ENCODE results near the gene PRKAB2. TPM values are rescaled to one million over a fixed set of nuclear protein-coding genes. Genes with fewer than 3 reads are reported as not detected.
"Not testable (repeated sequence)": the region's sequence is repeated elsewhere in the genome, so short reads cannot be mapped to it uniquely, and the experiment has no call there.

Gene PRKAB2
- total RNA-seq, 1 donor from 2014 or later: 7.4 TPM

DNA sequence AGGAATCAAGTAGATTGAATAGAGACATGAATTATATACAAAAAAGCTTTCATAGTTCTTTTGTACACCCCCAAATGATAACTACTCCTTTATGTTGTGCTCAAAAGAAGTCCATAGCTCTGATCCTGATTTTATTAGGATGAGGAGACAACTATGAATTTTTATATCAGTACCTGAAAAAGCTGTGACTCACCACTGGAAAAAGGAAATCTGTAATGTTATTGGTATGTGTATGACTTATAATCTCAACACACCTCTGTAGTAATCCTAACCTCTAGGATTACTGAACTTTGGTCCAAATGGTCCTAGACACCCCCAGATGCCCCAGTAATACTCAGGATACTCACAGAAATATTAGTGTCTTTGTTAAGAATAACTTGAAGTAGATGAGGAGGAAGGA lies 10.2 kb downstream of the PRKAB2 start:
- Mint-ChIP-seq H3K27me3 (no peaks in the 10 kb centered on the region), H3K4me1 (no peaks in the 10 kb centered on the region), H3K27ac (no peak overlapping the region), H3K36me3 (ENCODE audit: low read depth) (peaks cover 48% of the 10 kb centered on the region), H3K9me3 (no peaks in the 10 kb centered on the region), H3K4me3 (no peak overlapping the region)
- no peak for DNase-seq
- intact Hi-C loops (cut with micrococcal nuclease): no loop called here

DNA sequence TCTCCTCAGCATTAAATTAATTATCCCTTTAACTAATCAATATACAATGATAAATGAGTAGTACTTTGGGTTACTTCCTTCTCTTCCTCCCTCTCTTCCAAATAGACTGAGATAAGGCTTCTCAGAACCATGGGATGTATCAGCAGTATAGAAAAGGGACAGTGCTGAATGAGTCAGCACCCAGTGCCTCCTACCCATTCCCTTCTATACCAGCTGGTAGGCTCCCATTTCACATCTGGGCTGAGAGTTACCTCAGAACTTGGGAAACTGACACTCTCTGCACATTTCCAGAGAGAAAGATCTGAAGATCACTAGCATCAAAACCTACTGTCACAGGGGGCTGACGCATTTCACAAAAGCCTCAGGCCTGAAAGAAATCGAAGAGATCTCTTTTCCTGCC lies 15.2 kb downstream of the PRKAB2 start:
- H3K4me1 Mint-ChIP-seq; H3K27me3 Mint-ChIP-seq; DNase-seq; intact Hi-C loops (cut with micrococcal nuclease); H3K4me3 Mint-ChIP-seq; H3K27ac Mint-ChIP-seq; H3K9me3 Mint-ChIP-seq: not testable (repeated sequence)
- peaks cover 30% of the 10 kb centered on the region for H3K36me3 Mint-ChIP-seq (ENCODE audit: low read depth)

DNA sequence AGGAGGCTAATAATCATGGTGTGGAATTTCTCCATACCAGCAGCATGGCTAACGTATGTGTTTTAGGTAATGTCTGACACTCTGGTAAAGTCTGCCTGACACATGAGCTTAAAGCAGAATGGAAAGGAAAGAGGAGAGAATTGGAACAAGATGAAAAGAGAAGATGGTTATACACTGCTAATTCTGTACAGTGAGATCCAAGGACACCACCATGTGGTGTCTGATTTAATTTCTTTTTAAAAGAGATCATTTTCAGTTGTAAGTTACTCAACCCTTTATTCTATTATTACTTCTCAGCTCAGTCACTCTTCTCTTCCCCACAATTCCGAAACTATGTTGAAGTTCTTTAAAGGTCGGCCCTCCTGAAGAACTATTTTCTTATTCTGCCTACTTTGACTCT lies 15.6 kb downstream of the PRKAB2 start:
- intact Hi-C loops (cut with micrococcal nuclease): no loop called here
- Mint-ChIP-seq H3K27me3 (no peaks in the 10 kb centered on the region), H3K9me3 (no peaks in the 10 kb centered on the region), H3K4me1 (no peaks in the 10 kb centered on the region), H3K36me3 (ENCODE audit: low read depth) (peaks cover 29% of the 10 kb centered on the region), H3K4me3 (no peak overlapping the region), H3K27ac (no peak overlapping the region)
- DNase-seq: no peak

DNA sequence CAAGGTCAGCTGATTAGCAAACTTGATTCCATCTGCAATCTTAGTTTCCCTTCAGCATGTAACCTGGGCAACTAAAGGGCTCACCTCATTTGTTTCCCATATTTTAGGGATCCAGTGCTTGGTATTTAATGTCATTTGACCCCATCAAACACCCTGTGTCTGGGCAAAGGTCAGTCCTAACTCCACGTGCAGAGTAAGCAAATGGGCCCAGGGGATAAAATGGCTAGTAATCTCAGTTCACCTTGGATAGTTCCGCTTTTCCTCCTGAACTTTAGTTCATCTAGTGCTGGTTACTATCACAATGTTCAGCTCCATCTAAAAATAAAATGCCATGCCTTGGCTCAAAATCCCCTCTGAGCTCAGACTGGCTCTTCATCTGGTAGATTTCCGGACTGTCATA lies 19.5 kb downstream of the PRKAB2 start:
- Mint-ChIP-seq H3K27ac (no peak overlapping the region), H3K27me3 (peaks cover 9% of the 10 kb centered on the region), H3K36me3 (ENCODE audit: low read depth) (peaks cover 9% of the 10 kb centered on the region), H3K9me3 (no peaks in the 10 kb centered on the region), H3K4me3 (no peak overlapping the region), H3K4me1 (no peaks in the 10 kb centered on the region)
- no peak for DNase-seq
- intact Hi-C loops (cut with micrococcal nuclease): no loop called here

DNA sequence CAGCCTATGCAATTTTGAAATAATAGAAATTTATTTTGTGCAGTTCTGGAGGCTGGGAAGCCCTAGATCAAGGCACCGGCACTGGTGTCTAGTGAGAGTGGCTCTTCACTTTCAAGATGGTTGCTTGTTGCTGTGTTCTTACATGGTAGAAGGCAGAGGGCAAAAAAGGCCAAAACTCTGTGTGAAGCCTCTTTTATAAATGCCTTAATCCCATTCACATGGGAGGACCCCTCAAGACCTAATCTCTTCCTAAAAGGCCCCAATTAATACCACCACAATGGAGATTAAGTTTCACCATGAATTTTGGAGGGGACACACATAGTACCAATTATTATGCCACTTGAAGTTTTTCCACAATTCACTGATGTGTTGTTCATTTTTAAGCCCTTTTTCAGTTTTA lies 21.0 kb downstream of the PRKAB2 start:
- intact Hi-C loops (cut with micrococcal nuclease): no loop called here
- Mint-ChIP-seq H3K36me3 (ENCODE audit: low read depth) (peaks cover 2% of the 10 kb centered on the region), H3K4me3 (no peak overlapping the region), H3K4me1 (no peaks in the 10 kb centered on the region), H3K27me3 (peaks cover 9% of the 10 kb centered on the region), H3K27ac (no peak overlapping the region), H3K9me3 (no peaks in the 10 kb centered on the region)
- DNase-seq: no peak

DNA sequence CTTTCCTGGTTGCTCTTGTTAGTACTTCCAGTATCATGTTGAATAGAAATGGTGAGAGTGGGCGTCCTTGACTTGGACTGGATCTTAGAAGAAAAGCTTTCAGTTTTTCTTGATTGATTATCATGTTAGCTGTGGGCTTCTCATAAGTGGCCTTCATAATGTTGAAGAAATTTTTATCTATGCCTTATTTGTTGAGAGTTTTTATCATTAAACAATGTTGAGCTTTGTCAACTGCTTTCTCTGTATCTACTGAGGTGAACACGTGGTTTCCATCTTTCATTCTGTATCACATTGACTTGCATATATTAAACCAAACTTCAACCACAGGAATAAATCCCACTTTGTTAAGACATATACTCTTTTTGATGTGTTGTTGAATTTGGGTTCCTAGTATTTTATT lies 29.4 kb downstream of the PRKAB2 start:
- Mint-ChIP-seq H3K36me3 (ENCODE audit: low read depth) (no peaks in the 10 kb centered on the region), H3K27me3 (peaks cover 54% of the 10 kb centered on the region), H3K27ac (no peak overlapping the region), H3K4me3 (no peak overlapping the region), H3K4me1 (no peaks in the 10 kb centered on the region), H3K9me3 (no peaks in the 10 kb centered on the region)
- DNase-seq: no peak
- intact Hi-C loops (cut with micrococcal nuclease): no loop called here

DNA sequence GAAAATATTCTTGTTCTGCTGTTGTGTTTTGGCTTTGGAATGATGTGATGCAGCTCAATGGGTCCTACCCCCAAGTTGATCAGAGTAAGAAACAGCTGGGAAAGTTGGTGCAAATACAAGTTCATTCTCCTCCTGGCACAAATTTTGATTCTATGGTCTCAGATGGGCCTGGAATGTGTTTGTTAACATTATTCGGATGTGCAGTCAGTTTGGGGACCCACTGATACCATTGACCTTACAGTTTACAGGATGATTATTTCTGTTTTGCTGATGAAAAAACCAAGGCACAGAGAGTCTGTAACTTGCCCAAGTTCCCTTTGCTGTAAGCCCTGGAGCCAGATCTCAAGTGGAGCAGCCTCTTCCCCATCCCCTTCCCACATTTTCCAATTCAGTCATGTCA lies 41.5 kb downstream of the PRKAB2 start:
- H3K27me3 Mint-ChIP-seq: peaks cover 43% of the 10 kb centered on the region
- H3K27ac Mint-ChIP-seq; DNase-seq; intact Hi-C loops (cut with micrococcal nuclease); H3K4me3 Mint-ChIP-seq; H3K4me1 Mint-ChIP-seq; H3K36me3 Mint-ChIP-seq (ENCODE audit: low read depth); H3K9me3 Mint-ChIP-seq: not testable (repeated sequence)

DNA sequence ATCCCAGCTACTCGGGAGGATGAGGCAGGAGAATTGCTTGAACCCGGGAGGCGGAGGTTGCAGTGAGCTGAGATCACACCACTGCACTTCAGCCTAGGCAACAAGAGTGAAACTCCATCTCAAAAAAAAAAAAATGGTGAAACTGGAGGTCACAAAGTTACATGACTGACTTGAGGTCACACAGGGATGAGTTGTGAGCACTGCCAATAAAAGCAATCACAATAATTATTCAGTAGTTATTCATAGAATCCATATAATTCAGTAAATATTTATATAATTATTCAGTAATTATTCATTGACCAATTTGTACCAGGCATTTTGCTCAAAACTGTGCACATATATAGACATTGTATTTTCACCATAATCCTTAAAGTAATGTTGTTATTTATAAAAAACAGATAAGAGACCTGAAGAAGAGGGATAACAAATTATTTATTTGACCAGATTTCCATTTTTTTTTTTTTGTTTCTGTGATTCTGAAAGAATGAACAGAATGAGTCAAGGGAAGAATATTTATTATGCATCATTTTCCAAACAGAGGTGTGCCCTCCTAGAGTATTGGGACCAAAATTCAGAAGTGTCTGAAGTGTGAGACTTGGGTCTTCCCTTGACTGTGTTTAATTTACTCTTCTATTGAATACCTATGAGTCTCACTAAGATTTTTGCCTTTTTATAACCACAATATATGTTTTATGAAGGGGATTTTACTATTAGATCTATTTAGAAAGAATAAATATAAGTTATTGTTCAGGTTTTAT lies 43.0 kb downstream of the PRKAB2 start:
- Mint-ChIP-seq H3K4me3 (no peak overlapping the region), H3K27me3 (peaks cover 43% of the 10 kb centered on the region), H3K4me1 (no peaks in the 10 kb centered on the region), H3K27ac (no peak overlapping the region), H3K36me3 (ENCODE audit: low read depth) (no peaks in the 10 kb centered on the region), H3K9me3 (no peaks in the 10 kb centered on the region)
- no peak for DNase-seq
- intact Hi-C loops (cut with micrococcal nuclease): no loop called here

DNA sequence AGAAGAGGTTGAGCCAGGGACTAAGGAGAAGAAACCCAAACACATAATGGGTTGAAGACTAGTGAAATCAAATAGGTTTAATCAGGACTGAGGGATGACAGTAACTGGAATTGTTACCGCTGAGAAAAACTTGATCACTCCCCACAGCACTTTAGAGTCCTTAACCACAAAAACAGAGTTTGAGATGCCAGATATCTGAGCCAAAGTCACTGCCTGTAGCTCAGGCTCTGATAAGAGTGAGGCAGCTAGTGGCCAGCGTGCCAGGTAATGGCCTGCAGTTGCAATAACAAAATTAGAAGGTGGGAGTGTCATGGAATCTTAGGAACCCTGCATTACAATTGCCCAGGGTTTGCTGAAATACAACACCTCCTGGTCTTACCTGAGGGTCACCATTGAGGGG lies 48.0 kb downstream of the PRKAB2 start:
- Mint-ChIP-seq H3K36me3 (ENCODE audit: low read depth) (no peaks in the 10 kb centered on the region), H3K4me3 (no peak overlapping the region), H3K27me3 (peaks cover 26% of the 10 kb centered on the region), H3K4me1 (no peaks in the 10 kb centered on the region), H3K9me3 (no peaks in the 10 kb centered on the region), H3K27ac (no peak overlapping the region)
- intact Hi-C loops (cut with micrococcal nuclease): no loop called here
- DNase-seq: no peak

DNA sequence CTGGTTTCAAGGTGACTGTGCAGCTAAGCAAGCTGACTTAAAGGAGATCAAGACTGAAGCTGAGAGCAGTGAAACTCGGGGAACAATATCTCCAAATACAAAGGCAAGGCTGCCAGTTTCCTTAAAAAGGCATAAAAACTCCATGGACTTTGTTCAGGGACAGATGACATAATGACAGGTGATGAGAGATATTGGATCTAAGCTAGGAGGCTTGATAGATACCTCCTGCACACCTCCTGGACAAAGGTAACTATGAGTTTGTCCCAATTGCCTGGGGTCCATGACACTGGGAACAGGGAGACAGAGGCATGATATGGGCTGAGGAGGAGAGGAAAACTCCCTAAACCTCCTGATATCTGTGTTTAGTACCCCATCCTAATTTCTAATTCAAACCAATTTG lies 55.2 kb downstream of the PRKAB2 start:
- no peaks in the 10 kb centered on the region for H3K9me3 Mint-ChIP-seq
- no peaks in the 10 kb centered on the region for H3K36me3 Mint-ChIP-seq (ENCODE audit: low read depth)
- H3K27me3 Mint-ChIP-seq: peaks cover 28% of the 10 kb centered on the region
- H3K4me3 Mint-ChIP-seq: no peak overlapping the region
- DNase-seq: no peak
- intact Hi-C loops (cut with micrococcal nuclease): no loop called here
- H3K27ac Mint-ChIP-seq: no peak overlapping the region
- no peaks in the 10 kb centered on the region for H3K4me1 Mint-ChIP-seq

DNA sequence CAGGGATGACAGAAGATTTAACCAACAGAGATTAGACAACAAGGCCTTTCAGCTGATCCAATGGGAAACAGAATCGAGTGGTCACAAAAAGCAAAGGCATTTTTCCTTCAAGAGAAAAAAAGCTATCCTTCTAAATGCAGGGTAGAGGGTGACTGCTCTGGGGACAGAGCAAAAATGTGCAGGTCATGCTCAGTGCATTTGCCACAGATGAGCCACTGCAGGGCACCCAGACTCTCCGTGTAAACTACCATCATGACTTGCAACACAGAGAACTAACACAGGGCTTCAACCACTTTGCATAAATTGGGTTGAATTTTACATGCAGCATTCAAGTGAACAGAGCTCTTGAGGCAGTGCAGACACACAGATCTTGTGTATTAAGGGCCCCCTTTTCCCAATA lies 56.8 kb downstream of the PRKAB2 start:
- peak; percentile 23 for DNase-seq
- H3K4me3 Mint-ChIP-seq: no peak overlapping the region
- no peaks in the 10 kb centered on the region for H3K9me3 Mint-ChIP-seq
- no peak overlapping the region for H3K27ac Mint-ChIP-seq
- peaks cover 30% of the 10 kb centered on the region for H3K27me3 Mint-ChIP-seq
- H3K4me1 Mint-ChIP-seq: no peaks in the 10 kb centered on the region
- H3K36me3 Mint-ChIP-seq (ENCODE audit: low read depth): no peaks in the 10 kb centered on the region
- intact Hi-C loops (cut with micrococcal nuclease): no loop called here

DNA sequence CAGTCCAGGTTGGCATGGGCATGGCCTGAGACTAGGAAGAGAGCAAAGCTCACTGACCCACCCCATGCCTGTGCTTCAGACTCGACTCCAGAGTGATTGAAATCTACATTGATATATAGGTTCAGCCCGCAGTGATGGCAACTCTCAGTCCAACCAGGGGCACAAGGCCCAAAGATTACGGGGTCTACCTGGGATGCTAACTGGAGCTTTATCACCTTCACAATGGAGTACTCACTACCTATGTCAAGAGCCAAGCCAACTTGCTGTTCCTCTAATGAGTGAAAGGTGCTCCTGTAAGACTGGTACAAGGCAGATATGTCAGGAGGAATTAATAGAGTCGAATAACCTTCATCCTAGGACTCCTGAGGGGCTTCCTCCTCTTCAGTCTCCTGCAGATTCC lies 57.2 kb downstream of the PRKAB2 start:
- H3K9me3 Mint-ChIP-seq; H3K4me3 Mint-ChIP-seq; H3K27ac Mint-ChIP-seq; H3K4me1 Mint-ChIP-seq; H3K36me3 Mint-ChIP-seq (ENCODE audit: low read depth); intact Hi-C loops (cut with micrococcal nuclease); DNase-seq: not testable (repeated sequence)
- H3K27me3 Mint-ChIP-seq: peaks cover 31% of the 10 kb centered on the region

DNA sequence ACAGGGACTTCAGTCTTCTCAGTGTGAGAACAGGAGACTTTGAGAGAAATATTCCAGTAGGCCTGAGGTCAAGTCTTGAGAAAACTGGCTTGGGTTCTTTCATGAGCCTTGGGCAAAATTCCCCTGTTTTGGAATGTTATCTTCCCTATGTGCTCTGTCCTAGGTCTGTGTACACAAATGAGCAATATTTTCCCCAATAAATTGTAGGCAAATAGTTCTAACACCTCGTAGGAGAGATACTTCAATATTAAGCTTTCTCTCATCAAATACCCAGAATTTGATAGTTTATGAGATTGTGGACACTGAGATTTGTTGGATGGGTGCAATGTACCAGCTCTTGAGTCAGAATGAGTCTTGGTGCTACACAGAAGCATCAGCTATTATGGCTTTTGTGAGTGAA lies 57.9 kb downstream of the PRKAB2 start:
- H3K27ac Mint-ChIP-seq; H3K9me3 Mint-ChIP-seq; intact Hi-C loops (cut with micrococcal nuclease); H3K36me3 Mint-ChIP-seq (ENCODE audit: low read depth); H3K4me1 Mint-ChIP-seq; DNase-seq; H3K4me3 Mint-ChIP-seq: not testable (repeated sequence)
- H3K27me3 Mint-ChIP-seq: peaks cover 35% of the 10 kb centered on the region

DNA sequence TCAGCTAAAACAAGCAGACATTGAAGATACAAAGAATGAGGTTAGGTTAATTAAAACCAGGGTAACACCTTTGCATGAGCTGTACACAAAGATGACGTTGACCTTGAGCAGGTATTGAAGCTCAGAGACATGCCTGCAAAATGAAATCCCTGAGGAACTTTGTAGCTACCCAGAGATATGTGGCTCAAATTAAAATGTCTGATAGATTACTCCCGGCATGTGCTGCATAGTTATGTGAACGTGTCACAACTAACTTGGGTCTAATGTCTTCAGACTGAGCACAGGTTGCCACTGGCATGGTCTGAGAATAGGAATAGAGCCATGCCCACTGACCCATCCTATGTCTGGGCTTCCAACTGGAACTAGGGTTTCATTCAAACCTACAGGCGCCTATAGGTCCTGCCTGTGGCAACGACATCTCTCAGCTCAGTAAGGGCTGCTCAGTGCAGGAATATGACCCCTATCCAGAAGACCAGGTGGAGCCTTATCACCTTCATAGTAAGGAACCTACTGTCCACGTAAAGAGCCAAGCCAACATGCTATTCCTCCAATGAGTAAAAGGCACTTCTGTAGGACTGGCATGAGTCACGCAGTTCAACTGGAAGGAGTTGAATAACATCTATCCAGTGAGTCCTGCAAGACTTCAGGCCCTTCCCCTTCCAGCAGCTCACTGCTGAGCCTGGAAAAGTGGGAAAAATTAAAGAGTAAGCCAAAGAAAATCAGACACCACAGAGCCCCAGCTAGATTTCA lies 60.7 kb downstream of the PRKAB2 start:
- Mint-ChIP-seq H3K27ac (no peak overlapping the region), H3K27me3 (peaks cover 38% of the 10 kb centered on the region), H3K4me1 (peaks cover 8% of the 10 kb centered on the region), H3K4me3 (no peak overlapping the region), H3K36me3 (ENCODE audit: low read depth) (no peaks in the 10 kb centered on the region), H3K9me3 (no peaks in the 10 kb centered on the region)
- DNase-seq: no peak
- intact Hi-C loops (cut with micrococcal nuclease): no loop called here

DNA sequence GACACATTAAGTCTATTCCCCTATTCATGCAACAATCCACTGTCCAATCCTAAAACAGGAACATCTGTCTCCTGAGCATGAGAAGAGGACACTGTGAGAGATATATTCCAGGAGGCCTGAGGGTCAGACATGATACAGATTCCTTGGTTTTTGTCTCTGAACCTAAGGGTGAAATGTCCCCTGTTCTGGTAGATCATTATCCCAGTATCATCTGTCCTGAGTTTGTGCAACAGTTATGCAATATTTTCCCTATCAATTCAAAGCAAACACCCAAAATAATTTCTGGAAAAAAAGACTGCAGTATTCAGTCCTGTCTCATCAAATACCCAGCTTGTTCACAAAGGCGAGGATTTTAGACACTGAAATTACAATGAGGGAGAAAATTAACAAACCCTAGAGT lies 61.4 kb downstream of the PRKAB2 start:
- Mint-ChIP-seq H3K36me3 (ENCODE audit: low read depth) (no peaks in the 10 kb centered on the region), H3K9me3 (no peaks in the 10 kb centered on the region), H3K4me1 (peaks cover 8% of the 10 kb centered on the region), H3K27ac (no peak overlapping the region), H3K4me3 (no peak overlapping the region), H3K27me3 (peaks cover 38% of the 10 kb centered on the region)
- DNase-seq: no peak
- intact Hi-C loops (cut with micrococcal nuclease): no loop called here
